ENCODE measurements around the gene HOATZ. TPM values are rescaled to one million over a fixed set of nuclear protein-coding genes. Genes with fewer than 3 reads are reported as not detected.

HOATZ gene
- total RNA-seq, 1 donor from 2014 or later = not detected

DNA sequence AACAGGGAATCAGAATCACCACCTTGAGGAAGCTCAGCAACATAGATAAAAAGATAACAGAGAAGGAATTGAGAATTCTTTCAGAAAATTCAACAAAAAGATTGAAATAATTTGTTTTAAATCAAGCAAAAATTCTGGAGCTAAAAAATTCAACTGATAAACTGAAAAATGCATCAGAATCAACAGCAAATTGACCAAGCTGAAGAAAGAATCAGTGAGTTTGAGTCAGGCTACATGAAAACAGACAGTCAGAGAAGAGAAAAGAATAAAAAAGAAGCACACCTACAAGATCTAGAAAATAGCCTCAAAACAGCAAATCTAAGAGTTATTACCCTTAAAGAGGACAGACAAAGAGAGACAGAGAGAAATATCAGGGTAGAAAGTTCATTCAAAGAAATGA is 31.1 kb upstream of the HOATZ start:
- Mint-ChIP-seq H3K36me3 (ENCODE audit: unreplicated experiment) (peaks cover 23% of the 10 kb centered on the region), H3K27ac (ENCODE audit: unreplicated experiment) (no peak overlapping the region), H3K4me3 (ENCODE audit: unreplicated experiment) (no peak overlapping the region), H3K9me3 (ENCODE audit: unreplicated experiment) (peaks cover 12% of the 10 kb centered on the region), H3K27me3 (ENCODE audit: unreplicated experiment) (peaks cover 2% of the 10 kb centered on the region), H3K4me1 (ENCODE audit: low read depth, unreplicated experiment) (no peaks in the 10 kb centered on the region)
- TF ChIP-seq, protein P1, sequence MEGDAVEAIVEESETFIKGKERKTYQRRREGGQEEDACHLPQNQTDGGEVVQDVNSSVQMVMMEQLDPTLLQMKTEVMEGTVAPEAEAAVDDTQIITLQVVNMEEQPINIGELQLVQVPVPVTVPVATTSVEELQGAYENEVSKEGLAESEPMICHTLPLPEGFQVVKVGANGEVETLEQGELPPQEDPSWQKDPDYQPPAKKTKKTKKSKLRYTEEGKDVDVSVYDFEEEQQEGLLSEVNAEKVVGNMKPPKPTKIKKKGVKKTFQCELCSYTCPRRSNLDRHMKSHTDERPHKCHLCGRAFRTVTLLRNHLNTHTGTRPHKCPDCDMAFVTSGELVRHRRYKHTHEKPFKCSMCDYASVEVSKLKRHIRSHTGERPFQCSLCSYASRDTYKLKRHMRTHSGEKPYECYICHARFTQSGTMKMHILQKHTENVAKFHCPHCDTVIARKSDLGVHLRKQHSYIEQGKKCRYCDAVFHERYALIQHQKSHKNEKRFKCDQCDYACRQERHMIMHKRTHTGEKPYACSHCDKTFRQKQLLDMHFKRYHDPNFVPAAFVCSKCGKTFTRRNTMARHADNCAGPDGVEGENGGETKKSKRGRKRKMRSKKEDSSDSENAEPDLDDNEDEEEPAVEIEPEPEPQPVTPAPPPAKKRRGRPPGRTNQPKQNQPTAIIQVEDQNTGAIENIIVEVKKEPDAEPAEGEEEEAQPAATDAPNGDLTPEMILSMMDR (IDR thresholded peaks at IDR 0.05; ENCODE audit: partially characterized antibody, unreplicated experiment) = no peak
- DNase-seq = no peak

GRCh38 chr11:111490496-111490895 is 24.1 kb upstream of the HOATZ start:
- H3K4me1 Mint-ChIP-seq (ENCODE audit: low read depth, unreplicated experiment) = no peaks in the 10 kb centered on the region
- H3K4me3 Mint-ChIP-seq (ENCODE audit: unreplicated experiment) = no peak overlapping the region
- H3K27me3 Mint-ChIP-seq (ENCODE audit: unreplicated experiment) = peaks cover 2% of the 10 kb centered on the region
- H3K9me3 Mint-ChIP-seq (ENCODE audit: unreplicated experiment) = peaks cover 2% of the 10 kb centered on the region
- TF ChIP-seq, protein P1 (IDR thresholded peaks at IDR 0.05; ENCODE audit: partially characterized antibody, unreplicated experiment) = no peak
- H3K27ac Mint-ChIP-seq (ENCODE audit: unreplicated experiment) = no peak overlapping the region
- peaks cover 6% of the 10 kb centered on the region for H3K36me3 Mint-ChIP-seq (ENCODE audit: unreplicated experiment)
- DNase-seq = no peak

- TF ChIP-seq, protein P1 (IDR thresholded peaks at IDR 0.05; ENCODE audit: partially characterized antibody, unreplicated experiment) = no peak
- Mint-ChIP-seq H3K4me1 (ENCODE audit: low read depth, unreplicated experiment) (no peaks in the 10 kb centered on the region), H3K9me3 (ENCODE audit: unreplicated experiment) (no peaks in the 10 kb centered on the region), H3K36me3 (ENCODE audit: unreplicated experiment) (no peaks in the 10 kb centered on the region), H3K4me3 (ENCODE audit: unreplicated experiment) (no peak overlapping the region), H3K27me3 (ENCODE audit: unreplicated experiment) (no peaks in the 10 kb centered on the region), H3K27ac (ENCODE audit: unreplicated experiment) (no peak overlapping the region)
- DNase-seq = no peak
Measured at GRCh38 chr11:111494040-111494439, 20.5 kb upstream of the HOATZ start.

DNA sequence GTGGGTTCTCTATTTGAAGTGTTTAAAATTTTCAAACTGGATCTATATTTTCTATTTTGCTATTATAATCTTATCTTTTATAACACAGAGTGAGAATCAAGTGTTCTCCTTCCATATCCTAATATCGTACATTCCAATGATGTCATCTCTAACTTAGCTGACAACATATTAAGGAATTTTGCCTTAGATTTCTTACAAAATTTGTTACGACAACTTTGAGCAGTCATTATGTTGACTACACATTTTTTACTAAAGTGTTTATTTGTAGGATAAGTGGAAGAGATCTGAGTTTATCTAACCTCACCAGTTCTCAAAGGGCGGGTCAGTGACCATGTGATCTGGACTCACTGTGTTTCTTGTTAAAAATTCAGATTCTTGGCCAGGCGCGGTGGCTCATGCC is 15.1 kb upstream of the HOATZ start:
- Mint-ChIP-seq H3K27ac (ENCODE audit: unreplicated experiment) (no peak overlapping the region), H3K36me3 (ENCODE audit: unreplicated experiment) (no peaks in the 10 kb centered on the region), H3K4me1 (ENCODE audit: low read depth, unreplicated experiment) (no peaks in the 10 kb centered on the region), H3K27me3 (ENCODE audit: unreplicated experiment) (no peaks in the 10 kb centered on the region), H3K4me3 (ENCODE audit: unreplicated experiment) (no peak overlapping the region), H3K9me3 (ENCODE audit: unreplicated experiment) (no peaks in the 10 kb centered on the region)
- no peak for DNase-seq
- TF ChIP-seq, protein P1 (IDR thresholded peaks at IDR 0.05; ENCODE audit: partially characterized antibody, unreplicated experiment) = no peak

DNA sequence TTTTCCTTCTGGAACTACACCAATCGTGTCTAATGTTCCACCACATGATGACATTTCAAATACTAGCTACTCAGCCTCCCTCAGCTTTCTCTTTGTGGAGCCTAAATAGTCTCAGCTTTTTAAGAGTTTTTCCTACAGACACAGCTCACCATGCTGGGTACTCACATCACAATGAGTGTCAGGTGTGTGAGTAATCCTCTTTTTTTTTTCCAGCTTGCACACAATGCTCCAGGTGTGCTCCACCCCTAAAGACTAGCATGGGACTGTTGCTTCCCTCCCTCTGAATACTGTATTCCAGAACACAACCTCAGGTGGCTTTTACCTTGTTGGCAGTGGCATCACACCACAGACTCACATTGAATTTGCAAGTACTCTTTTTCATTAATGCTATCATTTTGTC is 14.1 kb upstream of the HOATZ start:
- TF ChIP-seq, protein P1 (IDR thresholded peaks at IDR 0.05; ENCODE audit: partially characterized antibody, unreplicated experiment) = no peak
- no peak for DNase-seq
- no peak overlapping the region for H3K4me3 Mint-ChIP-seq (ENCODE audit: unreplicated experiment)
- H3K27ac Mint-ChIP-seq (ENCODE audit: unreplicated experiment) = no peak overlapping the region
- H3K4me1 Mint-ChIP-seq (ENCODE audit: low read depth, unreplicated experiment) = no peaks in the 10 kb centered on the region
- no peaks in the 10 kb centered on the region for H3K36me3 Mint-ChIP-seq (ENCODE audit: unreplicated experiment)
- no peaks in the 10 kb centered on the region for H3K9me3 Mint-ChIP-seq (ENCODE audit: unreplicated experiment)
- no peaks in the 10 kb centered on the region for H3K27me3 Mint-ChIP-seq (ENCODE audit: unreplicated experiment)
